Lung microvascular endothelial cell (primary cell): Measurements from ENCODE around the gene NOD1. TPM values are rescaled to one million over a fixed set of nuclear protein-coding genes. Genes with fewer than 3 reads are reported as not detected.
A peak's percentile ranks its signal among the peaks of the same experiment; 100 is the strongest.

ENCODE experiments used
- DNase-seq, 2 donors: peaks; one replicate each; pipeline versions ENCODE4 v3.0.0 to v3.0.0-alpha.2; 2010; ENCODE audit warnings: low read depth in 2 of 2
- total RNA-seq: library from RNA; depleted of rRNA; stranded (reverse); fragments of >200 nt; gene quantifications from 2 replicates; pipeline ENCODE4 v1.2.1, GENCODE V29; 2014

NOD1 gene
- total RNA-seq, 1 donor from 2014 or later, result 22.8 TPM

DNA sequence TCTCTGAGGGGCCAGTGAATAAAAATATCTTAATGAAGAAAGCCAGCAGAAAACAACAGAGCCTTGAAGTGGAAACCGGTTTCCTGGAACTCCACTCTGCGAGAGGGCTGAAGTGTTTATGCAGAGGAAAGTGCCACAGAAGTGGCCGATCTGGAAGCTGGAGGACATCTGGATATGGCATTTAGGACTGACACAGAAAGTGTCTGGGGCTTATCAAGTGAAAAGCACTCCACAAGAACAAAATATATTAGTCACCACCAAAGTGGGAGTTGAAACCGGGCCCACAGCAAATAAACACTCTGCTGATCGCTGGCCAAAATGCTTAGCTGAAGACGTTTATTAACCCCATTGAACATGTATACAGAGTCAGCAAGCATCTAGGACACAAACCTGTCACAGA lies 7.8 kb downstream of the NOD1 start:
- DNase-seq, result peak in 1 of 2 donors; percentile 82

DNA sequence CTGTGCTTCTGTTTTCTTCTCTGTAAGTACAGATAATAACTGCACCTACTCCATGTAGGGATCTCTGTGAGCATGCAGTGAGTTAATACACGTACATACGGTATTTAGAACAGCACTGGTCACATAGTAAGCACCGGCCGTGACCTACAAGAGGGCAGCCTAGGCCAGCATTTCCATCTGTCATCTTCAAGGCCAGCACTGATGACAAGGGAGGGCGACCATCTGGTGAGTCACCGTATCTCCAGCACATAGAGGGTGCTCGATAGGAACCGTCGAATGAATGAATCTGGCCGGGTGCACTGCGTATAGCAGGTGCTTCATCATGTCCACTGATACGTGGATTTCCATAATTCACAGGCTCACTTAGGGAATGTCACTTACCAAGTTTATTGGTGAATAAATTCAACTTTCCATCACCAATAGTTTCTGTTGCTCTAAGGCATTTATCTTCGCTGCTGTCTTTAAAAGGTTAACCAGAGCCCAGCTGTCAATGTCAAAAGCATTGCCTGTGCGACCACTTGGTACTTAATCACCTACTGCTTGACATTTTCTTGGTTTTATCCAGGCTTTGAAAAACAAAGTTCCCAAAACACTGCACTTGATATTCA lies 8.3 kb downstream of the NOD1 start:
- peak; percentile 46 to 73 for DNase-seq

DNA sequence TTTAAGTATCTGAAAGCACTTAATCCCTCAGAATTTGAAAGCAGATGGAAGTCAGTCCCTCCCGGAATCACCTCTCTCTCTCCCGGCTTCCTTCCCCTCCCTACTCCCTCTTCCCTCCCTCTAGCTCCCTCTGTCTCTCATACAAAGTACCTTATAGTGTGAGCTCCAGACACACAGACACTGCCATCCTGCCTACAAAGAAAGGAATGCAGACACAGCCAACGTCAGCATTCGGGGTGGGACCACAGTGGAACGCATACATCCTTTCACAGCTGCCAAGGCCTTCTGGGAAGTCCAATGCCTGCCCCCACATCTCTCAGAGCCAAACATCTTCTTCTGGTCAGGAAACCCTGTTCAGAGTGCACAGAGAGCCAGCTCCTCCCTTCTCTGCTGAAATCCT lies 9.3 kb downstream of the NOD1 start:
- peak; percentile 93 to 99 for DNase-seq

DNA sequence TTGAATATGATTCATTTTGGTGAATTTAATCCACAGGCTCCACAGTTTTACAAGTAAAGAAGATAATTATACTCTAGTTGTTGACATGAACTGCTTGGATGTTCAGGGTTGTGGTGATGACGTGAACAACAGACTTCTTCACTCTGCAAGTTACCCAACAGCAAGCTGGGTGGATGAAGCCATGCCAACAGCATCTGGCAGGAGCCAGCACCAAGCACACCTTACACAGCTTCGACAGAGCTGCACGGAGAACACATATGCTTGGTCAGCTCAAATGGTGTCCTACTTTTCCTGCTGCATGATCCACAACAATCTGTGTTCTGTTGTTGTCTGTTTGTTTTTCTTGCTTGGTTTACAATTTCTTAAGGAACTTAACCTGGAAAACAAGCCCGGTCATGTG lies 9.8 kb downstream of the NOD1 start:
- DNase-seq, result no peak

- peak in 1 of 2 donors; percentile 44 for DNase-seq
Observed at GRCh38 chr7:30468041-30468440, 10.5 kb downstream of the NOD1 start.

DNA sequence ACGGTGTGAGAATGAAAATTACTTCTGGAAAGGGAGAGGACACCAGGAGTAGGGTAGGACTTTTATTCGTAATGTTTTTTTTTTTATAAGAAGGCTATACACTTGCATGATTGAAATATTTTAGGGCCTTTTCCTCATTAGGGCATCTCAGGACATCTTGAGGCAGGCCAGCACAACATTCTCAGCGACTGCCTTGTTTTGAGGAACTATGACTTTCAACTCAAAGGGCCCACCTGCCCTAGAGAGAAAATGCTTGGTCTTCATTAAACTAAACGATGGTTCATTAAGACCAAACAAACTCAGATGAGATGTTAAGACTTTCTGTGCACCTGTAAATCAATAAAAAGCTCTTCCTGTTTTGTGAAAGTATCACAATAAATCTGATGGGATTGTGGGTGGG lies 11.3 kb downstream of the NOD1 start:
- no peak for DNase-seq

DNA sequence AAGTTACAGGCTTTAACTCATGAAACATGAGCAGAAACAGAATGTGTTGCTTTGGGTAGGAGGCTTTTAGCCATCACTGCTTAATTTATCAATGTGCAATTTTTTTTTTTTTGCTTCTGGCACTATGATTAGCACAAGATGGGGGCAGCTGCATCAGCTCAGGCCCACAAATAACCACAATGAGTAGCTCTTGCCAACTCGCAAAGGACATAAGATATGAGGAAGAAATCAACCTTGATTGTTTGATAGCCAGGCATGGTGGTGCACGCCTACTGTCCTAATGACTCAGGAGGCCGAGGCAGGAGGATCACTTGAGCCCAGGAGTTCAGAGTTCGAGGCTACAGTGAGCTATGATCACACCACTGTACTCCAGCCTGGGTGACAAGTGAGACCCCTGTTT lies 12.3 kb downstream of the NOD1 start:
- no peak for DNase-seq

- no peak for DNase-seq
Observed at GRCh38 chr7:30465811-30466180, 12.8 kb downstream of the NOD1 start.

DNA sequence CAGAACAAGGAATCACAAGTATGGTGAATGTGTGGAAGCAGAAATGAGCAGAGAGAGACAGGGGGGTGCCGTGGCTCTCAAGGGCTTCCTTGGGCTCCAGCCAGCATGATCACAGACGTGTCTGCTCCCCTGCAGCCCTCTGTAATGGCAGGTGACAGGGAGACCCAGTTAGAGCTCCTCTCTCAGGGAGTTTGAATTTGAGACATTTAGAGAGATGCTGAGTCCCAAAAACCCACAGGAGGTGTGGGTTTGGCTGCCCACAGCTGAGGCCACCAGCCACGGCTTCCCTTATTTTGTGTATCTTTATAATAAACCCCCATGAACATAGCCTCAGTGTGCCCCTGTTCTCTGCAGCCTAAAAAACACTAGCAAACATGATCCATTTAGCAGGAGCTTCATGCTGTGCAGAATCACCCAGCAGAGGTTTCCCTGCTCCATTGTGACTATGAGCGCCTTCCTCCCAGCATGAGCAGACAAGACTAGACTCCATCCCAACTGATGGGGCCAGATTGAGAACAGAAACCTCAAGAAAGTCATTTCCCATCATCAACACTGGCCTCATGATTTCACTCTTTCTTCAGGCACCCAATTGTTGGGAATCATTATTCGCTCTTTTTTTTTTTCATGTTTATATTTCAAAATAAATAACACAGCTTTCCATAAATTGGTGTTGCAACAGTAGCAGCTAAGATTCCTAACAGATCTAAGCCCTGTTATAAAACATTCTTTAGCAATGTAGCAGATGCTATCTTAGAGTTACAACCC lies 13.4 kb downstream of the NOD1 start:
- no peak for DNase-seq

- no peak for DNase-seq
Observed at GRCh38 chr7:30464231-30464671, 14.3 kb downstream of the NOD1 start.

- no peak for DNase-seq
Observed at GRCh38 chr7:30463405-30464145, 15.0 kb downstream of the NOD1 start.

GRCh38 chr7:30462179-30462578 lies 16.4 kb downstream of the NOD1 start:
- DNase-seq, result no peak

- no peak for DNase-seq
Observed at GRCh38 chr7:30460246-30460633, 18.3 kb downstream of the NOD1 start.

DNA sequence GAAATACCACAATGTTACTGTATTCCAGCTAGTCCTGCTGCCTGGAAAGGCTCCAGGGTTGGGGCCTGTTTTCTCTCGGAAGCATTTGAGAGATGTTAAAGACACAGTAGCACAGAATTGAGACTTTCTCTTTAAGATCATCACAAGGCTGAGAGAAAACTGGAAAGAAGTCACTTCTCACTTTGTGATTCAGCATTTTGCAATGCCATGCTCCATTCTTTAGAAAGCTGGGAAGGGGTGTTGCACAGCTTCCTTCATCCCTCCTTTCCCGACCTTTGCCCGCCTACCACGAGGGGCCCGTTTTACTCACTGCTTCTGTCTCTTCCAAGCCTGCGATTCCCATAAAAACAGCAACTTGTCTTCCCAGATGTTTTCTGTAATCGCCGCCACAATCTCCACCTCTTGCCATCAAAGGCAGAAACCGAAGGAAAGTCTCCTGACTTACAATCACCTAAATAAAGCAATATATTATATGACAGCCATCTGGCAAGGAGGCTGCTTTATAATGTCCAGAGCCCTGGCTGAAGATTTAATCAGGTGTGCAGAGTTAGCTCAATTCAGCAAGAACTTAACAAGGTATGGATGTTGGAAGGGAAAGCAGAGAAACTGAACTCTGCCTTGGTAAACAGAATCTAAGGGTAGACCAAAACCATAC lies 18.9 kb downstream of the NOD1 start:
- peak in 1 of 2 donors; percentile 54 for DNase-seq

DNA sequence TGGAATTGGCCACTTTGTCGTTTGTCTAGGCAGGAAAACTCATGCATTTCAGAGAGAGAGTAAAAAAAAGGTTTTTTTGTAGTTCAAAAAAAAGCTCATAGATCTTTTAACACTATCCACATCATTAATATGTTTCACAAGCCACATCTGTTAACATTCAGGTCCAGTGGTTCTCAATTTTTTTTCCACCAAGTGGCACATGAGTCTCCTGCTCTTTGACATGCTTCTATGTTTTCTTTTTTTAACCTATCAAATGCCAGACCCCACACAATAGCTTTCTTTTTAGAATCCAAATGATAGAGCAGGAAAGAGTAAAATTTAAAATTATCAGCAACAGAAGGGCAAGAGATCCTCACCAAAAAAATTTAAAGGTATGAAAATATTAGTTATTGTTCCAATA lies 20.3 kb downstream of the NOD1 start:
- DNase-seq, result no peak

DNA sequence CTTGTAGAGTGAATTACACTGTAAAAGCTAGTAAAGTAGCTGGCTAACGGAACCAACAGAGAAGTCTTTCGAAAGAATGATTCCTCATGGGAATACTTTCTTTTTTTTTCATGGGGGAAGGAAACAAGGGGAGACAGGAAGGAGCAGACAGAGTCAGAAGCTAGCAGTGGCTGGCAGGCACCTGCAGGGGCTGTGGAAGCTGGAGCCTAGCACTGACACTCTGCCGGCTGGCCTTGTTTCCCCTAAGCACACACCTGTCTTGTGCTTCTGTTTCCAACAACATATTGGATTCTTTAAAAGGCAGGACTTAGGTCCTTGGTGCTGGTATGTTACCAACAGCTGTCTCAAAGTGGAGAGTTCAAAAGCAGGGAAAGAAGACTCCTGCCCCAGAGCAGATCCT lies 24.7 kb downstream of the NOD1 start:
- peak; percentile 46 to 55 for DNase-seq

DNA sequence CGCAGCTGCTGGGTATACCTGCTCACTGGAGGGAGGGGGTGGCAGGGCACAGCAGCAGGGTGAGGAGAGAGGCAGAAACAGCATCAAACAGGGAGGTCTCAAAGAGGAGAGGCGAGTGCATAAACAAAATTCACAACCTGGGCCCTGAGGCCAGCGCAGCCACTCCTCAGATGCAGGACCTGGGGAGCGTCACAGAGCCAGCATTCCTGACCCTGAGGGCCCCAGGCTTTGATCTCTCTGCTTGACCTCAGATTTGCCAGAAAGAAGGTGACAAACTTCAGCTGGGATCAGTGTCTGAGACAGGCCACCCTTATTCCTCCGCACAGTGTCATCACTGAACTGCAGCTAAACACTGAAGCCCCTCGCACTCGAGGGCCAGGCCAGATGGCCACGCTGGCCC lies 25.6 kb downstream of the NOD1 start:
- DNase-seq, result no peak

GRCh38 chr7:30452280-30452930 lies 26.2 kb downstream of the NOD1 start:
- no peak for DNase-seq

DNA sequence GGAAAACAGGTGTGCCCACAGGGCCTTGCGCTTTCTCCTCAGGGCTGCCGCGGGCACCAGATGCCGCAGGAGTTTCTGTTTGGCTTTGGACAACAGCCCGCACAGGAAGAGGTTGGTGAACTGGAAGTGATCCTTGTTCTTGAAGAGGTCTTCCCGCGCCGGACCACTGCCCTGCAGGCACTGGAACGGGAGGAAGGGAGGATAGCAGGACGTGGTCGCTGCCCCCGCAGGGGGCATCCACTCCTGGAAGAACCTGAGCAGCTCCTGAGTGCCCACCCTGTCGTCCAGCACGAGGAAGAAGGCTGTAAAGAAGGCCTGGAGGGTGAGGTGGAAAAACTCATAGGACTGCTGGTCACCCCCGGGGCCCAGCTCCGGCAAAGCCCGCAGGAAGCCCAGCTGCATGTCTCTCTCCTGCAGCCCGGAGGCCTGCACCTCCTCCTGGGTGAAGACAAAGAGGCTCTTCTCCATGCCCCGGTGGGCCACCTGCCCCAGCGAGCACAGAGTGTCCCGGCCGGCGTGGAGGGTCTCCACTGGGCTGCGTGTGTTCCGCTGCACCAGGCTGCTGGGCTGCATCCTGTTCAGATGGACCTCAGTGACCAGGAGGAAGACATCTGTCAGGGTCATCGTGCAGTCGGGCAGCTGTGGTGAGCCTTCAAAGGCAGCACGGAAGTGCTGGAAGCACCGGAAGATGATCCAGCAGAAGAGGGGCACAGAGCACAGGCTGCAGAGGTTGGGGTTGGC lies 26.9 kb downstream of the NOD1 start:
- DNase-seq, result peak; percentile 19 to 94

DNA sequence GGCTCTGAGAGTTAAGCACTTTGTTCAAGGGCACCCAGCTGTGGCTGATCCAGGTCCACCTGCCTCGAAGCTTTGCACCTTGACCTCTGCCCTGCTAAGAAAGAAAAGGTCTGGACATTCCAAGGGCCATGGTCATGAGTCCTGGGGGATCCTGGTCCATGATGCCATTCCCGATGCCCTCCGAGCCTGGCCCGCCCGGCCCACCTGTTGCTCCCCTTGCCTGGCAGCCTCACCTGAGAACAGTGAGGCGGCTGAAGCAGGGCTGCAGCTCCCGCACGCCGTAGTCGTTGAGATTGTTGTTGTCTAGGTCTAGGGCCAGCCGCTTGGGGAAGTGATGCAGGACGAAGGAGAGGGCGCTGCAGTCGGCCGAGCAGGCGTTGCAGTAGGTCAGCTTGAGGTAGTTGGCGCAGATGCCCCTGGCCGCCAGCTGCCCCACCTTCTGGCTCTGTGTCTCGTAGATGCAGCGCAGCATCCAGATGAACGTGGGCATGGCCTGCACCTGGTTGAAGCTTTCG lies 27.5 kb downstream of the NOD1 start:
- no peak for DNase-seq
